ENCODE measurements around the gene COL6A5. TPM values are rescaled to one million over a fixed set of nuclear protein-coding genes. Genes with fewer than 3 reads are reported as not detected.

Gene COL6A5
- total RNA-seq, 1 experiment from 2014 or later, result not detected

- intact Hi-C loops (cut with micrococcal nuclease; ENCODE audit: unreplicated experiment), result no loop called here
- Histone ChIP-seq H3K4me3 (no peak overlapping the region), H3K36me3 (ENCODE audit: low read depth) (no peaks in the 10 kb centered on the region), H3K27ac (no peak overlapping the region), H3F3A (ENCODE audit: insufficient read depth, low read depth) (no peaks in the 10 kb centered on the region), H3K9me3 (ENCODE audit: insufficient read depth, low read depth) (no peaks in the 10 kb centered on the region), H4K20me1 (ENCODE audit: insufficient read depth) (no peaks in the 10 kb centered on the region), H2AFZ (no peak overlapping the region), H3K27me3 (ENCODE audit: insufficient read depth, low read depth) (peaks cover 24% of the 10 kb centered on the region; the same call in 1 of the 2 replicates), H3K4me1 (replicated peaks; ENCODE audit: insufficient read depth) (no peaks in the 10 kb centered on the region), H3K4me2 (no peak overlapping the region), H3K79me2 (ENCODE audit: low read depth) (no peaks in the 10 kb centered on the region), H3K9me2 (ENCODE audit: insufficient read depth) (no peaks in the 10 kb centered on the region)
- POLR2A ChIA-PET (ENCODE audit: unreplicated experiment), result no interaction called here
- CTCF ChIA-PET, result no interaction called here
- no peak for TF ChIP-seq EZH2 (IDR thresholded peaks at IDR 0.05; ENCODE audit: low read depth)
- BruUV-seq (replicated peaks), result no TSS peak
- no peak for DNase-seq
Observed at GRCh38 chr3:130490241-130490640, 144.8 kb downstream of the COL6A5 start.

GRCh38 chr3:130491431-130491830 lies 146.0 kb downstream of the COL6A5 start:
- no peak overlapping the region for H3K4me3 ChIP-seq
- H3K27me3 ChIP-seq (ENCODE audit: insufficient read depth, low read depth), result peaks cover 24% of the 10 kb centered on the region; the same call in 1 of the 2 replicates
- no peaks in the 10 kb centered on the region for H4K20me1 ChIP-seq (ENCODE audit: insufficient read depth)
- BruUV-seq (replicated peaks), result no TSS peak
- no peak for DNase-seq
- H3K36me3 ChIP-seq (ENCODE audit: low read depth), result no peaks in the 10 kb centered on the region
- CTCF ChIA-PET, result no interaction called here
- H3K79me2 ChIP-seq (ENCODE audit: low read depth), result no peaks in the 10 kb centered on the region
- no peaks in the 10 kb centered on the region for H3K9me3 ChIP-seq (ENCODE audit: insufficient read depth, low read depth)
- H3K4me2 ChIP-seq, result no peak overlapping the region
- H3K27ac ChIP-seq, result no peak overlapping the region
- POLR2A ChIA-PET (ENCODE audit: unreplicated experiment), result no interaction called here
- H3K9me2 ChIP-seq (ENCODE audit: insufficient read depth), result no peaks in the 10 kb centered on the region
- no peak overlapping the region for H2AFZ ChIP-seq
- intact Hi-C loops (cut with micrococcal nuclease; ENCODE audit: unreplicated experiment), result no loop called here
- TF ChIP-seq EZH2 (IDR thresholded peaks at IDR 0.05; ENCODE audit: low read depth) (no peak), CTCF (conservative IDR thresholded peaks at IDR 0.05) (no peak)
- no peaks in the 10 kb centered on the region for H3F3A ChIP-seq (ENCODE audit: insufficient read depth, low read depth)
- no peaks in the 10 kb centered on the region for H3K4me1 ChIP-seq (replicated peaks; ENCODE audit: insufficient read depth)

- no peak for TF ChIP-seq CTCF (conservative IDR thresholded peaks at IDR 0.05)
- TF ChIP-seq EZH2 (IDR thresholded peaks at IDR 0.05; ENCODE audit: low read depth), result no peak
- Histone ChIP-seq H2AFZ (no peak overlapping the region), H3K79me2 (ENCODE audit: low read depth) (no peaks in the 10 kb centered on the region), H3K4me3 (no peak overlapping the region), H3K27ac (no peak overlapping the region), H3K36me3 (ENCODE audit: low read depth) (no peaks in the 10 kb centered on the region), H3F3A (ENCODE audit: insufficient read depth, low read depth) (no peaks in the 10 kb centered on the region), H3K4me1 (replicated peaks; ENCODE audit: insufficient read depth) (no peaks in the 10 kb centered on the region), H3K9me2 (ENCODE audit: insufficient read depth) (no peaks in the 10 kb centered on the region), H3K27me3 (ENCODE audit: insufficient read depth, low read depth) (peaks cover 65% of the 10 kb centered on the region), H4K20me1 (ENCODE audit: insufficient read depth) (no peaks in the 10 kb centered on the region), H3K4me2 (no peak overlapping the region), H3K9me3 (ENCODE audit: insufficient read depth, low read depth) (no peaks in the 10 kb centered on the region)
- intact Hi-C loops (cut with micrococcal nuclease; ENCODE audit: unreplicated experiment), result no loop called here
- POLR2A ChIA-PET (ENCODE audit: unreplicated experiment), result no interaction called here
- no TSS peak for BruUV-seq (replicated peaks)
- DNase-seq, result no peak
- CTCF ChIA-PET, result no interaction called here
Observed at GRCh38 chr3:130504701-130505100, 159.2 kb downstream of the COL6A5 start.

GRCh38 chr3:130506031-130506430 lies 160.6 kb downstream of the COL6A5 start:
- Histone ChIP-seq H3K4me1 (replicated peaks; ENCODE audit: insufficient read depth) (no peaks in the 10 kb centered on the region), H3K4me3 (no peak overlapping the region), H3K79me2 (ENCODE audit: low read depth) (no peaks in the 10 kb centered on the region), H3K27ac (no peak overlapping the region), H3K27me3 (ENCODE audit: insufficient read depth, low read depth) (peaks cover 77% of the 10 kb centered on the region), H3K36me3 (ENCODE audit: low read depth) (no peaks in the 10 kb centered on the region), H3F3A (ENCODE audit: insufficient read depth, low read depth) (no peaks in the 10 kb centered on the region), H3K4me2 (no peak overlapping the region), H3K9me2 (ENCODE audit: insufficient read depth) (no peaks in the 10 kb centered on the region), H4K20me1 (ENCODE audit: insufficient read depth) (no peaks in the 10 kb centered on the region), H3K9me3 (ENCODE audit: insufficient read depth, low read depth) (no peaks in the 10 kb centered on the region), H2AFZ (no peak overlapping the region)
- intact Hi-C loops (cut with micrococcal nuclease; ENCODE audit: unreplicated experiment), result no loop called here
- TF ChIP-seq EZH2 (IDR thresholded peaks at IDR 0.05; ENCODE audit: low read depth), result no peak
- TF ChIP-seq CTCF (conservative IDR thresholded peaks at IDR 0.05), result no peak
- no peak for DNase-seq
- ChIA-PET CTCF (no interaction called here), POLR2A (ENCODE audit: unreplicated experiment) (no interaction called here)
- no TSS peak for BruUV-seq (replicated peaks)

Data from PC-9 (cell line).